Neural cell (in vitro differentiated cells): ENCODE measurements around the gene TADA3.

ENCODE experiments used
- EP300 ChIP-seq: fragments of 450-650 bp; conservative IDR thresholded peaks from 2 replicates; pipeline ENCODE4 v1.6.1; 2014; ENCODE audit warnings: antibody characterized with exemption, mild to moderate bottlenecking, moderate library complexity; ENCODE audit not compliant: poor library complexity, severe bottlenecking
- EZH2 ChIP-seq: fragments of 200-600, 300-800 bp; shearing (Covaris generic), sonication (generic); IDR thresholded peaks from 2 replicates; pipeline ENCODE4 v1.6.1; 2014; ENCODE audit warnings: antibody characterized with exemption, low read length, borderline replicate concordance, mild to moderate bottlenecking; ENCODE audit not compliant: insufficient read depth, poor library complexity, severe bottlenecking
- MXI1 ChIP-seq: fragments of 450-650 bp; conservative IDR thresholded peaks from 2 replicates; pipeline ENCODE4 v1.6.1; 2014; ENCODE audit warnings: antibody characterized with exemption, mild to moderate bottlenecking; ENCODE audit not compliant: poor library complexity, severe bottlenecking
- POLR2AphosphoS5 ChIP-seq: IDR thresholded peaks from 2 replicates; pipeline ENCODE4 v1.6.1; 2012
- TAF1 ChIP-seq: IDR thresholded peaks from 2 replicates; pipeline ENCODE4 v1.6.1; 2012; ENCODE audit warnings: low read depth
- TF ChIP-seq, protein P1 (sequence below): fragments of 450-650 bp; IDR thresholded peaks from 2 replicates; pipeline ENCODE4 v1.5.1; 2014; ENCODE audit warnings: antibody characterized with exemption, mild to moderate bottlenecking, moderate library complexity; ENCODE audit not compliant: poor library complexity, severe bottlenecking

- TF ChIP-seq, protein P1, sequence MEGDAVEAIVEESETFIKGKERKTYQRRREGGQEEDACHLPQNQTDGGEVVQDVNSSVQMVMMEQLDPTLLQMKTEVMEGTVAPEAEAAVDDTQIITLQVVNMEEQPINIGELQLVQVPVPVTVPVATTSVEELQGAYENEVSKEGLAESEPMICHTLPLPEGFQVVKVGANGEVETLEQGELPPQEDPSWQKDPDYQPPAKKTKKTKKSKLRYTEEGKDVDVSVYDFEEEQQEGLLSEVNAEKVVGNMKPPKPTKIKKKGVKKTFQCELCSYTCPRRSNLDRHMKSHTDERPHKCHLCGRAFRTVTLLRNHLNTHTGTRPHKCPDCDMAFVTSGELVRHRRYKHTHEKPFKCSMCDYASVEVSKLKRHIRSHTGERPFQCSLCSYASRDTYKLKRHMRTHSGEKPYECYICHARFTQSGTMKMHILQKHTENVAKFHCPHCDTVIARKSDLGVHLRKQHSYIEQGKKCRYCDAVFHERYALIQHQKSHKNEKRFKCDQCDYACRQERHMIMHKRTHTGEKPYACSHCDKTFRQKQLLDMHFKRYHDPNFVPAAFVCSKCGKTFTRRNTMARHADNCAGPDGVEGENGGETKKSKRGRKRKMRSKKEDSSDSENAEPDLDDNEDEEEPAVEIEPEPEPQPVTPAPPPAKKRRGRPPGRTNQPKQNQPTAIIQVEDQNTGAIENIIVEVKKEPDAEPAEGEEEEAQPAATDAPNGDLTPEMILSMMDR, result no peak
- TF ChIP-seq POLR2AphosphoS5, result no peak
- TF ChIP-seq TAF1, result no peak
- no peak for TF ChIP-seq EZH2
- TF ChIP-seq EP300, result no peak
- no peak for TF ChIP-seq MXI1
These were observed 22.6 kb downstream of the TADA3 start, which contains the start of gene CAMK1 for GRCh38 chr3:9769426-9770275.
